GM12878 (cell line): ENCODE results near the gene MGRN1. TPM values are rescaled to one million over a fixed set of nuclear protein-coding genes. Genes with fewer than 3 reads are reported as not detected.

ENCODE experiments used
- ATAC-seq: fragments of 200-7000 bp; cut with Tn5 transposase; 3 replicates; pipeline ENCODE4 v1.9.1; 2020; ENCODE audit warnings: mild to moderate bottlenecking, moderate library complexity
- BruUV-seq: library from RNA; stranded (reverse); fragments of 400-500 nt; replicated peaks from 2 replicates; lab custom pipeline; 2021; lab: Mats Ljungman, UMichigan
- CTCF ChIA-PET: fragments of 300-600 bp; sonication (Branson Sonifier 250); formaldehyde crosslinking; extraction: SDS; loops from one replicate; lab custom pipeline; 2021; ENCODE audit warnings: inconsistent platforms; lab: Yijun Ruan, JAX
- POLR2A ChIA-PET: fragments of 350-600 bp; formaldehyde crosslinking; extraction: SDS; loops from one replicate; lab custom pipeline; 2021; ENCODE audit warnings: inconsistent platforms; lab: Charles Lee
- RAD21 ChIA-PET: fragments of 300-600 bp; sonication (Branson Sonifier 250); formaldehyde crosslinking; loops from one replicate; lab custom pipeline; 2023; ENCODE audit warnings: antibody characterized with exemption; ENCODE audit not compliant: unreplicated experiment; lab: Charles Lee
- SMC1A ChIA-PET: fragments of 300-600 bp; sonication (Branson Sonifier 250); formaldehyde crosslinking; loops from one replicate; lab custom pipeline; 2023; ENCODE audit not compliant: unreplicated experiment, uncharacterized antibody; lab: Charles Lee
- DNase-seq: peaks from one replicate; pipeline ENCODE4 v3.0.0-alpha.2; 2011; ENCODE audit warnings: low read depth, low spot score
- FAIRE-seq: peaks from 3 replicates; lab custom pipeline; 2011; peaks lifted over from hg19 to GRCh38; lab: Jason Lieb, UNC
- H2AFZ ChIP-seq: 2 replicates; pipeline ENCODE4 v1.6.0; 2011; ENCODE audit warnings: low read depth, low read length, control low read depth; ENCODE audit not compliant: control insufficient read depth
- H3K27ac ChIP-seq: 2 replicates; pipeline ENCODE4 v1.5.1; 2011; ENCODE audit warnings: control low read depth; ENCODE audit not compliant: control insufficient read depth, insufficient read depth
- H3K27me3 ChIP-seq, 2 experiments: replicated peaks in 1 of 2; 2 replicates each; pipeline versions ENCODE4 v1.6.0 to v1.6.1; 2011; ENCODE audit warnings: low read length in 1 of 2; ENCODE audit not compliant: control insufficient read depth in 2 of 2, insufficient read depth in 2 of 2
- H3K36me3 ChIP-seq, 2 experiments: 2 replicates each; pipeline ENCODE4 v1.5.1; 2011; ENCODE audit warnings: low read length in 1 of 2; ENCODE audit not compliant: control insufficient read depth in 2 of 2, insufficient read depth in 2 of 2
- H3K4me1 ChIP-seq: 2 replicates; pipeline ENCODE4 v1.6.1; 2011; ENCODE audit warnings: mild to moderate bottlenecking, low read length, moderate library complexity, mixed read lengths; ENCODE audit not compliant: control insufficient read depth, insufficient read depth
- H3K4me2 ChIP-seq: 2 replicates; pipeline ENCODE4 v1.6.0; 2011; ENCODE audit warnings: control low read depth; ENCODE audit not compliant: control insufficient read depth, insufficient read depth
- H3K4me3 ChIP-seq: fragments of 200-600 bp; sonication (generic); 2 replicates; pipeline ENCODE4 v1.5.1; 2016
- H3K79me2 ChIP-seq: 2 replicates; pipeline ENCODE4 v1.6.0; 2011; ENCODE audit warnings: low read length; ENCODE audit not compliant: control insufficient read depth, insufficient read depth
- H3K9ac ChIP-seq: 2 replicates; pipeline ENCODE4 v1.8.0; 2011; ENCODE audit warnings: low read length, control low read depth, mixed read lengths; ENCODE audit not compliant: control insufficient read depth, insufficient read depth
- H3K9me3 ChIP-seq: replicated peaks from 3 replicates; pipeline ENCODE4 v1.5.1; 2011; ENCODE audit warnings: mild to moderate bottlenecking, low read length; ENCODE audit not compliant: control insufficient read depth, insufficient read depth
- H4K20me1 ChIP-seq: 2 replicates; pipeline ENCODE4 v1.6.0; 2011; ENCODE audit not compliant: control insufficient read depth, insufficient read depth
- BHLHE40 ChIP-seq, 2 experiments: fragments of 450-650 bp in 1 of 2; IDR thresholded peaks; 2 replicates each; pipeline ENCODE4 v1.6.1; 2011 to 2017; ENCODE audit warnings: low read depth in 2 of 2, borderline replicate concordance in 1 of 2, improper control_type of control experiment in 1 of 2, low read length in 1 of 2, mild to moderate bottlenecking in 1 of 2
- BMI1 ChIP-seq: fragments of 450-650 bp; IDR thresholded peaks from 2 replicates; pipeline ENCODE4 v1.6.1; 2016; ENCODE audit warnings: mild to moderate bottlenecking, moderate library complexity, borderline replicate concordance
- CBX3 ChIP-seq: fragments of 200-600 bp; sonication (generic); IDR thresholded peaks from 2 replicates; pipeline ENCODE4 v1.6.1; 2016; ENCODE audit warnings: low read depth, borderline replicate concordance
- CTCF ChIP-seq, 3 experiments: IDR thresholded peaks in 2 of 3; conservative IDR thresholded peaks in 1 of 3; 2 replicates each; pipeline ENCODE4 v1.5.1; 2011; ENCODE audit warnings: low read depth in 3 of 3, low read length in 3 of 3, mild to moderate bottlenecking in 3 of 3, control low read depth in 2 of 3, moderate library complexity in 2 of 3, inconsistent platforms in 1 of 3, mixed read lengths in 1 of 3; ENCODE audit not compliant: control insufficient read depth in 2 of 3, insufficient read depth in 1 of 3; ENCODE audit errors: extremely low read depth in 1 of 3
- EP300 ChIP-seq, 2 experiments: fragments of 150-350 bp in 1 of 2; IDR thresholded peaks; 2 replicates each; pipeline ENCODE4 v1.6.1; 2011 to 2012; ENCODE audit warnings: low read depth in 2 of 2, low read length in 2 of 2, borderline replicate concordance in 1 of 2, improper control_type of control experiment in 1 of 2, inconsistent platforms in 1 of 2; ENCODE audit not compliant: control insufficient read depth in 1 of 2
- EZH2 ChIP-seq: IDR thresholded peaks from 2 replicates; pipeline ENCODE4 v1.6.1; 2012; ENCODE audit warnings: low read depth, mild to moderate bottlenecking, control low read depth, inconsistent platforms, low read length, borderline replicate concordance; ENCODE audit not compliant: control insufficient read depth
- GABPA ChIP-seq: IDR thresholded peaks from 2 replicates; pipeline ENCODE4 v1.6.1; 2014; ENCODE audit warnings: antibody characterized with exemption, low read depth, mild to moderate bottlenecking, inconsistent platforms
- JUND ChIP-seq: IDR thresholded peaks from 2 replicates; pipeline ENCODE4 v1.6.1; 2012; ENCODE audit warnings: low read depth, mild to moderate bottlenecking, low read length, improper control_type of control experiment, moderate library complexity
- MTA2 ChIP-seq: fragments of 450-650 bp; IDR thresholded peaks from 2 replicates; pipeline ENCODE4 v1.6.1; 2016; ENCODE audit warnings: low read depth, mild to moderate bottlenecking, moderate library complexity
- NFIC ChIP-seq: IDR thresholded peaks from 2 replicates; pipeline ENCODE4 v1.6.1; 2012; ENCODE audit warnings: low read depth, mild to moderate bottlenecking, inconsistent platforms, low read length, moderate library complexity
- RUNX3 ChIP-seq: IDR thresholded peaks from 2 replicates; pipeline ENCODE4 v1.6.1; 2012; ENCODE audit warnings: low read length, inconsistent platforms
- SP1 ChIP-seq: IDR thresholded peaks from one replicate; pipeline ENCODE4 v1.6.1; 2011; ENCODE audit warnings: low read depth, low read length
- SPI1 ChIP-seq: IDR thresholded peaks from 2 replicates; pipeline ENCODE4 v1.6.1; 2011; ENCODE audit warnings: low read depth, mild to moderate bottlenecking, low read length, moderate library complexity, borderline replicate concordance; ENCODE audit not compliant: insufficient read depth
- SREBF1 ChIP-seq: IDR thresholded peaks from 2 replicates; pipeline ENCODE4 v1.6.1; 2012; ENCODE audit warnings: mild to moderate bottlenecking, low read length
- SRF ChIP-seq, 2 experiments: IDR thresholded peaks; 2 replicates each; pipeline ENCODE4 v1.6.1; 2011; ENCODE audit warnings: low read depth in 2 of 2, low read length in 2 of 2, mild to moderate bottlenecking in 1 of 2, moderate library complexity in 1 of 2
- STAT3 ChIP-seq: IDR thresholded peaks from 2 replicates; pipeline ENCODE4 v1.6.1; 2011; ENCODE audit warnings: low read depth, low read length, improper control_type of control experiment
- TBL1XR1 ChIP-seq: IDR thresholded peaks from 2 replicates; pipeline ENCODE4 v1.6.1; 2012; ENCODE audit warnings: low read depth, low read length, improper control_type of control experiment
- YBX1 ChIP-seq: fragments of 450-650 bp; IDR thresholded peaks from 2 replicates; pipeline ENCODE4 v1.6.1; 2016; ENCODE audit warnings: antibody characterized with exemption
- ZSCAN29 ChIP-seq: fragments of 450-650 bp; IDR thresholded peaks from 2 replicates; pipeline ENCODE4 v1.6.1; 2017; ENCODE audit warnings: mild to moderate bottlenecking, moderate library complexity
- WGBS: methylation state at CpG from one replicate; pipeline ENCODE4 v1.1.6; 2016; ENCODE audit warnings: low lambda C conversion rate; ENCODE audit not compliant: insufficient replicate concordance, insufficient coverage; ENCODE audit errors: missing lambda C conversion rate; 5-methylcytosine and 5-hydroxymethylcytosine counted together
- in situ Hi-C: fragments of 300-500 bp; cut with MboI; formaldehyde crosslinking; loops from 9 replicates; pipeline ENCODE4 v1.14.3; 2018; ENCODE audit warnings: mixed read lengths
- intact Hi-C: fragments of 100-400 bp; cut with micrococcal nuclease; formaldehyde crosslinking; loops from one replicate; pipeline ENCODE4 v1.14.2; 2022; ENCODE audit not compliant: unreplicated experiment
- polyA plus RNA-seq, 11 experiments: library from polyadenylated mRNA; depleted of rRNA in 4 of 11; unstranded in 6 of 11; stranded (reverse) in 5 of 11; fragments of >200 nt; fragmentation: Nextera tagmentation in 4 of 11; fragmentation: Illumina TruSeq in 1 of 11; extraction: Ambion mirVana in 4 of 11; extraction: Trizol in 1 of 11; gene quantifications; 1 replicate in 1 of 11; 2 replicates in 10 of 11; pipeline versions ENCODE4 v1.2.1 to v1.2.3, GENCODE V29; 2011 to 2016; ENCODE audit warnings: inconsistent platforms in 2 of 11, missing spikeins in 2 of 11, low read depth in 1 of 11
- total RNA-seq, 4 experiments: library from RNA; depleted of rRNA in 3 of 4; stranded (reverse); fragments of >200 nt in 3 of 4; fragmentation: Illumina TruSeq in 1 of 4; extraction: Trizol in 1 of 4; gene quantifications; 2 replicates each; pipeline versions ENCODE4 v1.2.1 to v1.2.3, GENCODE V29; 2013 to 2021

The MGRN1 gene
- total and polyA plus RNA-seq, 10 of the 15 experiments (the other 5 are each of a cell fraction or from before 2014, with no cell fraction given) = 0.35 to 86.7 (median 14.6) TPM

DNA sequence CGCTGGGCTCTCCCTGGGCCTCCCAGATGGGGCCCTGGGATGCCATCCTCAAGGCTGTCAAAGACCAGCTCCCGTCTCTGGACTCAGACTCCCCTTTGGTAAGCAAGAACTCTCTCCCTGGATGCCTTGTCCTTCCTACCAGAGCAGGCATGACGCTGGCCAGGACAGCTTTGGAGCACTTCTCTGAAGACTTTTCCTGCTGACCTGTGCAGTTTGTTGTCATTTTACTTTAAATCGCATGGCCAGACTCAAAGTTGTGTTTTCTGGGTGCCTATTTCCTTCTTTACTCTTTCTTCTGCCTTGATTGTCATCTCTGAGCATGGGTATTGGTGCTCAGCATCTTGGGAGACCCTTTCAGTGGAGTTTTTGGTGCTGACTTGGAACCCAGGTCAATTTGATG, 111.9 kb downstream of the MGRN1 start:
- SMC1A ChIA-PET = interaction anchor here (1.1 kb wide), 2 partner anchors 15 to 100 kb away, joined by 3 to 4 read pairs; no protein-coding TSS in a partner anchor
- no TSS peak for BruUV-seq
- H4K20me1 ChIP-seq = no peaks in the 10 kb centered on the region
- H3K79me2 ChIP-seq = peaks cover 13% of the 10 kb centered on the region
- H3K36me3 ChIP-seq = no peaks in the 10 kb centered on the region
- no peaks in the 10 kb centered on the region for H3K27me3 ChIP-seq
- CTCF ChIA-PET = interaction anchor here (2.7 kb wide), 1 partner anchor 41 kb away, joined by 9 read pairs; no protein-coding TSS in a partner anchor
- RAD21 ChIA-PET = no interaction called here
- no peak for TF ChIP-seq STAT3
- no peak for TF ChIP-seq EP300 (IDR thresholded peaks at IDR 0.05; ENCODE audit: borderline replicate concordance in 1 of 2, control insufficient read depth in 1 of 2, low read depth in 2 of 2, low read length in 2 of 2)
- TF ChIP-seq NFIC = no peak
- TF ChIP-seq EZH2 = no peak
- TF ChIP-seq SREBF1 = no peak
- no peak for TF ChIP-seq YBX1
- TF ChIP-seq SPI1 = no peak
- no peak for TF ChIP-seq CTCF (IDR thresholded peaks at IDR 0.05 in 2 of 3, conservative IDR thresholded peaks at IDR 0.05 in 1 of 3; ENCODE audit: control insufficient read depth in 2 of 3, extremely low read depth in 1 of 3, insufficient read depth in 1 of 3, low read depth in 3 of 3, low read length in 3 of 3)
- TF ChIP-seq GABPA = no peak
- no peak for TF ChIP-seq SP1
- TF ChIP-seq TBL1XR1 = no peak
- TF ChIP-seq ZSCAN29 = no peak
- no peak for TF ChIP-seq RUNX3
- TF ChIP-seq BMI1 = no peak
- TF ChIP-seq JUND = no peak
- TF ChIP-seq BHLHE40 (IDR thresholded peaks at IDR 0.05; ENCODE audit: borderline replicate concordance in 1 of 2, low read depth in 2 of 2, low read length in 1 of 2) = no peak
- no peak for TF ChIP-seq CBX3
- no peak for TF ChIP-seq SRF (IDR thresholded peaks at IDR 0.05; ENCODE audit: low read depth in 2 of 2, low read length in 2 of 2)
- TF ChIP-seq MTA2 = no peak
- WGBS = 44% methylated on average over 4 of the region's 4 CpGs
- H3K27ac ChIP-seq = no peak overlapping the region
- intact Hi-C loops (no loop called here), in situ Hi-C loops (no loop called here)
- ATAC-seq = no peak
- no peak overlapping the region for H3K4me2 ChIP-seq
- POLR2A ChIA-PET = no interaction called here
- no peak for DNase-seq
- no peaks in the 10 kb centered on the region for H3K9me3 ChIP-seq
- FAIRE-seq = no peak
- H3K9ac ChIP-seq = no peak overlapping the region
- H3K4me1 ChIP-seq = peaks cover 2% of the 10 kb centered on the region; the same call in 1 of the 2 replicates
- no peak overlapping the region for H2AFZ ChIP-seq
- no peak overlapping the region for H3K4me3 ChIP-seq
